HEK293 (cell line): Measurements from ENCODE around the gene CASZ1.
A peak's percentile ranks its signal among the peaks of the same experiment; 100 is the strongest.

ENCODE experiments used
- BCL11A ChIP-seq: fragments of 450-650 bp; formaldehyde crosslinking; IDR thresholded peaks from 2 replicates; pipeline ENCODE4 v1.5.1; 2016; ENCODE audit warnings: low read depth, missing biosample characterization, missing genetic modification characterization
- ELK4 ChIP-seq: IDR thresholded peaks from 2 replicates; pipeline ENCODE4 v1.6.1; 2011; ENCODE audit warnings: mild to moderate bottlenecking, low read depth, low read length, borderline replicate concordance
- GLI2 ChIP-seq: fragments of 450-650 bp; formaldehyde crosslinking; IDR thresholded peaks from 2 replicates; pipeline ENCODE4; 2017; ENCODE audit warnings: missing biosample characterization, missing genetic modification characterization, low read depth, borderline replicate concordance
- GLIS1 ChIP-seq: fragments of 450-650 bp; formaldehyde crosslinking; IDR thresholded peaks from 2 replicates; pipeline ENCODE4 v1.5.1; 2016; ENCODE audit warnings: missing biosample characterization, missing genetic modification characterization
- PRDM6 ChIP-seq: fragments of 450-650 bp; formaldehyde crosslinking; IDR thresholded peaks from 2 replicates; pipeline ENCODE4 v1.5.1; 2017; ENCODE audit warnings: missing biosample characterization, missing genetic modification characterization
- YY1 ChIP-seq: fragments of 450-650 bp; formaldehyde crosslinking; IDR thresholded peaks from 2 replicates; pipeline ENCODE4 v1.5.1; 2018; ENCODE audit warnings: missing biosample characterization, missing genetic modification characterization
- ZBTB10 ChIP-seq: fragments of 450-650 bp; formaldehyde crosslinking; IDR thresholded peaks from 2 replicates; pipeline ENCODE4 v1.5.1; 2016; ENCODE audit warnings: missing biosample characterization, missing genetic modification characterization
- ZBTB17 ChIP-seq: fragments of 450-650 bp; formaldehyde crosslinking; IDR thresholded peaks from 2 replicates; pipeline ENCODE4 v1.5.1; 2016; ENCODE audit warnings: missing biosample characterization, missing genetic modification characterization
- ZBTB48 ChIP-seq: fragments of 450-650 bp; formaldehyde crosslinking; IDR thresholded peaks from 2 replicates; pipeline ENCODE4 v1.5.1; 2016; ENCODE audit warnings: missing biosample characterization, missing genetic modification characterization
- ZBTB49 ChIP-seq: fragments of 450-650 bp; formaldehyde crosslinking; IDR thresholded peaks from 2 replicates; pipeline ENCODE4 v1.5.1; 2016; ENCODE audit warnings: missing biosample characterization, missing genetic modification characterization, low read depth
- ZEB2 ChIP-seq: fragments of 450-650 bp; formaldehyde crosslinking; IDR thresholded peaks from 2 replicates; pipeline ENCODE4 v1.5.1; 2016; ENCODE audit warnings: missing biosample characterization, missing genetic modification characterization
- ZFHX2 ChIP-seq: fragments of 450-650 bp; formaldehyde crosslinking; conservative IDR thresholded peaks from 2 replicates; pipeline ENCODE4 v1.5.1; 2016; ENCODE audit warnings: missing biosample characterization, missing genetic modification characterization
- ZNF10 ChIP-seq: fragments of 450-650 bp; formaldehyde crosslinking; IDR thresholded peaks from 2 replicates; pipeline ENCODE4 v1.5.1; 2017; ENCODE audit warnings: missing biosample characterization, missing genetic modification characterization
- ZNF121 ChIP-seq: fragments of 450-650 bp; formaldehyde crosslinking; IDR thresholded peaks from 2 replicates; pipeline ENCODE4 v1.5.1; 2016; ENCODE audit warnings: missing biosample characterization, missing genetic modification characterization
- ZNF140 ChIP-seq: fragments of 450-650 bp; formaldehyde crosslinking; IDR thresholded peaks from 2 replicates; pipeline ENCODE4 v1.5.1; 2016; ENCODE audit warnings: missing biosample characterization, missing genetic modification characterization
- ZNF148 ChIP-seq: fragments of 450-650 bp; formaldehyde crosslinking; IDR thresholded peaks from 2 replicates; pipeline ENCODE4 v1.5.0; 2017; ENCODE audit warnings: missing biosample characterization, missing genetic modification characterization, borderline replicate concordance
- ZNF155 ChIP-seq: fragments of 450-650 bp; formaldehyde crosslinking; IDR thresholded peaks from 2 replicates; pipeline ENCODE4 v1.5.1; 2016; ENCODE audit warnings: missing biosample characterization, missing genetic modification characterization
- ZNF473 ChIP-seq: fragments of 450-650 bp; formaldehyde crosslinking; IDR thresholded peaks from 2 replicates; pipeline ENCODE4 v1.5.1; 2017; ENCODE audit warnings: missing biosample characterization, missing genetic modification characterization
- ZNF488 ChIP-seq: fragments of 450-650 bp; formaldehyde crosslinking; IDR thresholded peaks from 2 replicates; pipeline ENCODE4 v1.5.1; 2016; ENCODE audit warnings: missing biosample characterization, missing genetic modification characterization
- ZNF544 ChIP-seq: fragments of 450-650 bp; formaldehyde crosslinking; IDR thresholded peaks from 2 replicates; pipeline ENCODE4 v1.5.0; 2017; ENCODE audit warnings: missing biosample characterization, missing genetic modification characterization
- ZNF621 ChIP-seq: fragments of 450-650 bp; formaldehyde crosslinking; IDR thresholded peaks from 2 replicates; pipeline ENCODE4 v1.5.1; 2017; ENCODE audit warnings: missing biosample characterization, missing genetic modification characterization
- ZNF645 ChIP-seq: fragments of 450-650 bp; formaldehyde crosslinking; IDR thresholded peaks from 2 replicates; pipeline ENCODE4; 2016; ENCODE audit warnings: missing biosample characterization, missing genetic modification characterization
- ZNF777 ChIP-seq: fragments of 450-650 bp; formaldehyde crosslinking; IDR thresholded peaks from 2 replicates; pipeline ENCODE4 v1.5.1; 2017; ENCODE audit warnings: missing biosample characterization, missing genetic modification characterization, borderline replicate concordance
- ZNF791 ChIP-seq: fragments of 450-650 bp; formaldehyde crosslinking; IDR thresholded peaks from 2 replicates; pipeline ENCODE4 v1.5.1; 2016; ENCODE audit warnings: missing biosample characterization, missing genetic modification characterization
- ZSCAN4 ChIP-seq: fragments of 450-650 bp; formaldehyde crosslinking; IDR thresholded peaks from 2 replicates; pipeline ENCODE4 v1.5.1; 2017; ENCODE audit warnings: missing biosample characterization, missing genetic modification characterization

CASZ1 gene

GRCh38 chr1:10679496-10680220 is 116.8 kb downstream of the CASZ1 start (continued):
- TF ChIP-seq GLI2 (tag by site-specific recombination) (no peak), ZNF121 (tag by site-specific recombination) (no peak), ZBTB48 (peak; percentile 59; the same call in 1 of the 2 replicates), GLIS1 (0 out of 2 replicates have a peak, but pooled peaks have one; percentile 36), ZNF777 (no peak), ZNF155 (tag by site-specific recombination) (no peak), BCL11A (tag by site-specific recombination) (no peak), ZNF621 (no peak), ZNF10 (tag by site-specific recombination) (peak; percentile 63), ZNF791 (tag by site-specific recombination) (no peak), ZBTB10 (tag by site-specific recombination) (0 out of 2 replicates have a peak, but pooled peaks have one; percentile 53), ZBTB17 (tag by site-specific recombination) (peak; percentile 55), ZSCAN4 (tag by site-specific recombination) (no peak), ZEB2 (tag by site-specific recombination) (no peak), ZBTB49 (tag by site-specific recombination) (no peak), ZNF473 (no peak), ELK4 (no peak), ZNF645 (tag by site-specific recombination) (no peak), ZNF544 (tag by site-specific recombination) (no peak), ZFHX2 (tag by site-specific recombination) (peak; percentile 71), PRDM6 (tag by site-specific recombination) (no peak), ZNF140 (tag by site-specific recombination) (no peak), ZNF148 (no peak), YY1 (tag by site-specific recombination) (no peak), ZNF488 (no peak)
